Calu3 (cell line): Measurements from ENCODE around the gene PLEKHG5. TPM values are rescaled to one million over a fixed set of nuclear protein-coding genes. Genes with fewer than 3 reads are reported as not detected.

Experiments used
- BruUV-seq: library from RNA; stranded (reverse); fragments of 400-500 nt; replicated peaks from 2 replicates; lab custom pipeline; 2021; lab: Mats Ljungman, UMichigan
- CTCF ChIA-PET: fragments of 300-600 bp; sonication (Branson Sonifier 250); formaldehyde crosslinking; loops from one replicate; lab custom pipeline; 2022; ENCODE audit warnings: antibody characterized with exemption; lab: Charles Lee
- DNase-seq: peaks from one replicate; pipeline ENCODE4 v3.0.0; 2022
- H3K27ac Mint-ChIP-seq: one replicate; pipeline ENCODE4 v1.8.0; 2022; ENCODE audit warnings: mixed read lengths; ENCODE audit not compliant: unreplicated experiment
- H3K27me3 Mint-ChIP-seq: one replicate; pipeline ENCODE4 v1.8.0; 2022; ENCODE audit warnings: mixed read lengths; ENCODE audit not compliant: unreplicated experiment
- H3K36me3 Mint-ChIP-seq: one replicate; pipeline ENCODE4 v1.8.0; 2022; ENCODE audit warnings: mild to moderate bottlenecking, moderate library complexity, mixed read lengths; ENCODE audit not compliant: insufficient read depth, unreplicated experiment
- H3K4me1 Mint-ChIP-seq: one replicate; pipeline ENCODE4 v1.8.0; 2022; ENCODE audit warnings: mild to moderate bottlenecking, low read depth, mixed read lengths; ENCODE audit not compliant: unreplicated experiment
- H3K4me3 Mint-ChIP-seq: one replicate; pipeline ENCODE4 v1.8.0; 2022; ENCODE audit warnings: mild to moderate bottlenecking, low read depth, moderate library complexity, mixed read lengths; ENCODE audit not compliant: unreplicated experiment
- H3K9me3 Mint-ChIP-seq: one replicate; pipeline ENCODE4 v1.8.0; 2022; ENCODE audit warnings: low read depth, mixed read lengths; ENCODE audit not compliant: unreplicated experiment
- CTCF ChIP-seq: fragments of 200-600 bp; IDR thresholded peaks from one replicate; pipeline ENCODE4 v1.8.0; 2022; ENCODE audit warnings: antibody characterized with exemption; ENCODE audit not compliant: unreplicated experiment
- intact Hi-C: fragments of 100-400 bp; cut with micrococcal nuclease; formaldehyde crosslinking; loops from one replicate; pipeline ENCODE4 v1.10.0; 2022; ENCODE audit not compliant: unreplicated experiment
- total RNA-seq: library from RNA; stranded (reverse); gene quantifications from 2 replicates; pipeline ENCODE4 v1.2.3, GENCODE V29; 2022

Gene PLEKHG5
- total RNA-seq, 1 experiment from 2014 or later = 5.1 TPM

GRCh38 chr1:6510493-6510892 lies 19.0 kb upstream of the PLEKHG5 start:
- no peak overlapping the region for H3K4me3 Mint-ChIP-seq

GRCh38 chr1:6509919-6510291 lies 18.4 kb upstream of the PLEKHG5 start:
- intact Hi-C loops = no loop called here
- no peaks in the 10 kb centered on the region for H3K36me3 Mint-ChIP-seq
- H3K9me3 Mint-ChIP-seq = no peaks in the 10 kb centered on the region
- no peak overlapping the region for H3K27ac Mint-ChIP-seq
- peaks cover 20% of the 10 kb centered on the region for H3K27me3 Mint-ChIP-seq
- DNase-seq = no peak
- TF ChIP-seq CTCF = no peak
- H3K4me1 Mint-ChIP-seq = no peaks in the 10 kb centered on the region
- H3K4me3 Mint-ChIP-seq = no peak overlapping the region
- no TSS peak for BruUV-seq
- CTCF ChIA-PET = no interaction called here

More at GRCh38 chr1:6510493-6510892, 19.0 kb upstream of the PLEKHG5 start:
- Mint-ChIP-seq H3K27ac (no peak overlapping the region), H3K27me3 (peaks cover 14% of the 10 kb centered on the region), H3K36me3 (no peaks in the 10 kb centered on the region), H3K4me1 (no peaks in the 10 kb centered on the region), H3K9me3 (no peaks in the 10 kb centered on the region)
- CTCF ChIA-PET = no interaction called here
- no TSS peak for BruUV-seq
- no peak for TF ChIP-seq CTCF
- DNase-seq = no peak
- intact Hi-C loops = no loop called here

- Mint-ChIP-seq H3K27ac (no peak overlapping the region), H3K4me3 (no peak overlapping the region), H3K27me3 (peaks cover 22% of the 10 kb centered on the region), H3K36me3 (peaks cover 1% of the 10 kb centered on the region), H3K4me1 (no peaks in the 10 kb centered on the region), H3K9me3 (no peaks in the 10 kb centered on the region)
- no peak for DNase-seq
- BruUV-seq = no TSS peak
- intact Hi-C loops = no loop called here
- CTCF ChIA-PET = no interaction called here
- no peak for TF ChIP-seq CTCF
Measured at GRCh38 chr1:6509220-6509918, 17.9 kb upstream of the PLEKHG5 start.

- no peak for DNase-seq
- CTCF ChIA-PET = no interaction called here
- Mint-ChIP-seq H3K9me3 (no peaks in the 10 kb centered on the region), H3K4me3 (no peak overlapping the region), H3K27ac (no peak overlapping the region), H3K4me1 (no peaks in the 10 kb centered on the region), H3K36me3 (peaks cover 5% of the 10 kb centered on the region), H3K27me3 (peaks cover 22% of the 10 kb centered on the region)
- BruUV-seq = no TSS peak
- TF ChIP-seq CTCF = no peak
- intact Hi-C loops = no loop called here
Measured at GRCh38 chr1:6508816-6509189, 17.3 kb upstream of the PLEKHG5 start.
